Measurements from ENCODE around the gene VAT1.
"Not testable (repeated sequence)": the region's sequence is repeated elsewhere in the genome, so short reads cannot be mapped to it uniquely, and the experiment has no call there.

Gene VAT1

GRCh38 chr17:43021741-43022512 is at the start of gene VAT1:
VAT1 (minus strand) TSS chr17:43022385; CDS start chr17:43022322, 63 bp downstream.
- peak; percentile 31 for DNase-seq

GRCh38 chr17:43070872-43071271 is 48.7 kb upstream of the VAT1 start:
- DNase-seq: no peak

DNA sequence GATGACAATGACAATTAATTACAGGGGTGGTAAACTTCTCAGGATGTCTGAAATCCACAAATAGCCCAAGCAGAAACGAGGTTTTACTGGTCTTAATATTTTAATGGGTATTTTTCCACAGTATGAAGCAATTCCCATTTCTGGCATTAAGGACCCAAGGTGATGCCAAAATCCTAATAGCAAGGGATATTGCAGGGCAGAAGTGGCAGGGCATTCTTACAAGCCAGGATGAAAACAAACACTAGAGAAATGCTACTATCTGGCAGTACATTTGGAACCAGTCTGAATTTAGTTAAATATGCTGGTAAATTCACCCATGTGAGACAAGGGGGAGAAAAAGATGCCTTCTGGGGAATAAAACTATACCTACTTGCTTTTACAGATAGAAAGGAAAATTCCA is 48.1 kb upstream of the VAT1 start:
- no peak for DNase-seq

DNA sequence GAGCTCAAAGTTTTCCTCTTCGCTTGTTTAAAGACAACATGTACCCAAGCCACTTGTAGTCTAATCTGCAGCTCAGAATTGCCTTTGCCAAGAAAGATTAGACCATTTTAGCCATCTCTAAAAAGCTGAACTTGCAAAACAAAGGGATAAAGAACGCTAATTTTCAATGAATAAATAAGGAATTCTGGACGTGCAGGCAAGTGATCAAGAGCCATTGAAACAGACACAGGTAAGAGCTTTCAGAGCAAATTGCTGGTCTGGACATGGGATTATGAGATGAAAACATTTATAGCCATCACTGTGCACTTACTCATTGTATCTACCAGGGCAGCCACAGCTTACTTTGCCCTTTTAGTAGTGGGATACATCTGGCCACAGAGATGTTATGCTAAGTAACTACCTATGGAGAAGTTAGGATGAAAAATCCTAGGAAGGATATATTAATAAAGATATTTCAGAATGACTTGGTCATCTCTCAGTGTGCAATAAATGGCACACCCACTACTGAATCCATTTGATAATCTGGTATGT is 47.2 kb upstream of the VAT1 start:
- no peak for DNase-seq

GRCh38 chr17:43068570-43069367 is 46.6 kb upstream of the VAT1 start:
- no peak for DNase-seq

- no peak for DNase-seq
Observed at GRCh38 chr17:43062984-43063638, 40.9 kb upstream of the VAT1 start.

- DNase-seq: no peak
Observed at GRCh38 chr17:43056051-43056450, 33.9 kb upstream of the VAT1 start.

- DNase-seq: not testable (repeated sequence)
Observed at GRCh38 chr17:43053008-43053407, 30.8 kb upstream of the VAT1 start.

GRCh38 chr17:43051969-43052368 is 29.8 kb upstream of the VAT1 start:
- no peak for DNase-seq

DNA sequence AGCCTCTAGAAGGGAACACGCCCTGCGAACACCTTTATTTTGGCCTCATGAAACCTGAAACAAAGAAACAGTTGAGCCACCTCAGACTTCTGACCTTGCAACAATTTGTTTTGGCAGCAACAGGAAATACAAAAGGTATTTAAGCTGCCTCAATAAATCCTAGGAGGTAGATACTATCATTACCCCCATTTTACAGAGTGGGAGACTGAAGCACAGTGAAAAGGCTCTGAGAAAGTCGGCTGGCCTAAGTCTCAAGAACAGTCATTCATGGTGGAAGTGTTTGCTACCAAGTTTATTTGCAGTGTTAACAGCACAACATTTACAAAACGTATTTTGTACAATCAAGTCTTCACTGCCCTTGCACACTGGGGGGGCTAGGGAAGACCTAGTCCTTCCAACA is 21.8 kb upstream of the VAT1 start:
- no peak for DNase-seq

DNA sequence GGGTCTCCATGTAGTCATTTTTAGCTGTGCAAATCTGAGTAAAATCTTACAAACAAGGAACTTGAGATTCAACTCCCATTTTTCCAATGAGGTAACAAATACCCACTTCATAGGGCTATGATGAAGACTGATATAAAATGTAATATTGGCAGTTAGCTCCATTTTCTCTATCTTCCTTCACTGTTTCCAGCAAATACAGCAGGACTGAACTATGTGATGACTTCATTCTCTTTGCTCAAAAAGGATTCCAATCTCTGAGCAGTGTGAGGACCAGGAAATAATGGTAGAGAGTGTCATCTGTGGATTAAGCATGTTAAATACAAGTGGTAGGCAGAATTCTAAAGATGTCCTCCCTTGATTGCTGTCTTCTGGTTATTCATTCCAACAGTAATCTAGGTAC is 21.1 kb upstream of the VAT1 start:
- DNase-seq: no peak

DNA sequence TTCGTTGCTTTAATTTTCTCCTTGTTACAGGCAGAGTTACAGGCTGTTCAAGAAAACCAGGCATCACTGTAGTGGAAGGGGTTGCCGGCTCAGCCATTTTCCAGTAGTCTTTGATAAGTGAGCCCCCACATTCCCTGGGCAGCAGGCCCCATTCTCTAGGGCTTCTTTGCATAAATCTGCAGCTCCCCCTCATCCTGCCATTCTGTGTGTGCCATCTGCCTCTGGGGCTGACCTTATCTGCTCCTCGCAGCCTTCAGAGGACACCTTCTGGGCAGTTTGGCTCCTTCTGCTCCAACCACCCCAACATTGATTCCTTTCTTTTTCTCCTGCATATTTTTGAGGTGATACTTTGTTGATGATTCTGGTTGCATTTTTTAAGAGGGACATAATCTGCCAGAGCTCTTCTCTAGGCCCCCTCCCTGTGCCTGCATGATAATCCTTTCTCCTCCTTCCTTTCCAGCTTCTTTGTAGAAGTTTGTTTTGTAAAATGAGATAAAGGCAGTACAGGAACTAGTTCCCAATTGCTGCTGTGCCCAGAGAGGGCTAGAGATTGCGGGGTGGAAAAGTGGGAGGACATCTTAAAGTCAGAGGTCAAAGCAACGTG is 19.9 kb upstream of the VAT1 start:
- DNase-seq: no peak

- DNase-seq: no peak
Observed at GRCh38 chr17:43040655-43041054, 18.5 kb upstream of the VAT1 start.

DNA sequence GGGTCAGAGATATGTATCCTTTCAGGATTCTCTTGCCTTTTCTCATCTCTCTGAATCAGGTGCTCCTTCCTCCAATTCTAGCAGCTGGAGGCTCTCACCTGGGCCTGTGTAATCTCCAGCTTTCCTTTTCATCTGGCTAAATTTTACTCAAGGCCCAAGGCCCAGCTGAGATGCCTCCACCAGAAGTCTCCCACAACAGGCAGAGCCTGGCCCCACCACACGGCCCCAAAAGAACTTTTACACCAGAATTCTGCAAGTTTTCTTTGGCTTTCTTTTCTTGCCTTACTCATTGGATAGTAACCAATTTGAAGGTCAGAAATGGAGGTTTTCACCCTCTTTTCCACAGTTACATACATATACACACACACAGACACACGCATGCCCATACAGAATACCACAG is 17.5 kb upstream of the VAT1 start:
- DNase-seq: no peak

GRCh38 chr17:43034894-43035293 is 12.7 kb upstream of the VAT1 start:
- no peak for DNase-seq

GRCh38 chr17:43033948-43034881 is 12.0 kb upstream of the VAT1 start:
- no peak for DNase-seq

DNA sequence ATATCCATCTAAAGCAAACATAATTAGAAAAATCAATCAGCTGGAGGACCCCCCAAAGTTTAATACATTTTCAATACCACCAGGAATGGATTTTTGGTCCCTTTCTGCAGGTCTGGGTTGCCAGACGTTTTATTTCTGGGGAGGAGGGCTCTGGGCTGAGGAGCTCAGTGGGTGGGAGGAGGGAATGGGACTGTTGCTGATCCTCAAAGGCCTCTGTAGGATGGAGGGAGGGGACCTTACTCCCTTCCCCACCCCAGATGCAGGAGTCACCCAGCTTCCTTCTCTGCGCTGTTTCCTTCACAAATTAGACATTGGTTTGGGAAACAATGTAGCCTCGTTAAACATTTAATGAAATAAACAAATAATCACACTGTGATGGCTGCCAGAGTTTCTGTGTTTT is 9.5 kb upstream of the VAT1 start:
- DNase-seq: no peak

DNA sequence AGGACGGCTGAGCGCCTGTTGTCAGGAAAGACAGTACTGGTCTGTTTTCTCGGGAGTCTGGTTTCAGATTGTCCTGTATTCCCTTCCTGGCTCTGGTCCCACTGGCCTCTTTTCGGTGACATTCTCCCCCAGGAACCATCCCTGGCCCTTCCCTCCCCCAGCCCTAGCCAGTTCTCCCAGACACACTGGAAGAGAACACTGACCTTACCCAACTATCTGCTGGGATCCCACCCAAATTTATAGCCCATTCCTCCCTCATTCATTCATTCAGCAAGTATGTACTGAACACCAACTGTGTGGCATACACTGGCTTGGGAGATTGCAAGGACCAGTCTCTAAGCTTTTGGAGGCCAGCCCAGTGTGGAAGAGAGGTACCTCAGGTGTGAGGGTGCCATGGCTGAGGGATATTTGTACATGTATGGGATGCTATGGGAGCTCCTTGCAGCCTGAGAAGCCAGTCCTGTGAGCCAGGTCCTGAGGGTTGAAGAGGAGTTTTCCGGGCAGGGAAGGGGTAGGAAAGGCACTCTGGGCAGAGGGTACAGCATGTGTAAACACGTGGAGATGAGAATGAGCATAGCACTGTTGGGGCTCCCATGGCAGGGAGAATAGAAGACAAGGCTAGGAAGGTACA is 8.1 kb upstream of the VAT1 start:
- DNase-seq: no peak

DNA sequence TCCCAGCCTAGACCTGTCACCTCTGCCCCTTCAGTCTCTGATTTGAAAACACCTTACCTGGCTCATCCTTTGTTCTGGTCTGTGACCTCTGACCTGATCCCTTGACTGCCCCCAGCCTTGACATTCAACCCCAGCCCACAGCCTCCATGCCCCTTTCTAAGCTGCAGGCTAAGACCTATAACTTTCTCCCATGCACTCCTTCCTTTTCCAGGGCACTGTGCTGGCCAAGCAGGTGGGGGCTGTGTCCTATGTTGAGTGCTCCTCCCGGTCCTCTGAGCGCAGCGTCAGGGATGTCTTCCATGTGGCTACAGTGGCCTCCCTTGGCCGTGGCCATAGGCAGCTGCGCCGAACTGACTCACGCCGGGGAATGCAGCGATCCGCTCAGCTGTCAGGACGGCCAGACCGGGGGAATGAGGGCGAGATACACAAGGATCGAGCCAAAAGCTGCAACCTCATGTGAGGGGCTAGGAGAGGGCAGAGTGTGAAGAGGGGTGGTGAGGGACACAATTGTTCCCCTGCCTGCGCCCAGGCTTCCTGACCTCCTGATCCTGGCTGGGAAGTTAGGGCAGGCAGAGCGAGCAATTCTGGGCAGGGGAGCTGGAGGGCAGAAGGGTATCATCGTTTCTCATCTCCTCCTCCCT is 6.2 kb upstream of the VAT1 start:
- DNase-seq: no peak

GRCh38 chr17:43027091-43028032 is 5.2 kb upstream of the VAT1 start:
- no peak for DNase-seq
